IPS-18c (cell line): ENCODE data around the gene CHID1.

Experiments
- H3K4me3 ChIP-seq: 2 replicates; pipeline ENCODE4 v1.7.0; 2013; ENCODE audit warnings: low read depth, mild to moderate bottlenecking, low read length, moderate library complexity; ENCODE audit not compliant: insufficient read depth
- H3K9me3 ChIP-seq: one replicate; pipeline ENCODE4 v1.6.1; 2013; ENCODE audit warnings: mild to moderate bottlenecking, low read length, moderate library complexity; ENCODE audit not compliant: control insufficient read depth, insufficient read depth

The CHID1 gene

GRCh38 chr11:917426-917825 lies 6.8 kb upstream of the CHID1 start:
- no peak overlapping the region for H3K4me3 ChIP-seq
- H3K9me3 ChIP-seq: peaks cover 2% of the 10 kb centered on the region

- Histone ChIP-seq H3K9me3 (peaks cover 2% of the 10 kb centered on the region), H3K4me3 (no peak overlapping the region)
Measured at GRCh38 chr11:914747-915501, 4.3 kb upstream of the CHID1 start.

GRCh38 chr11:914204-914603 lies 3.6 kb upstream of the CHID1 start:
- no peak overlapping the region for H3K4me3 ChIP-seq
- peaks cover 2% of the 10 kb centered on the region for H3K9me3 ChIP-seq

- no peak overlapping the region for H3K4me3 ChIP-seq
Measured at GRCh38 chr11:913043-913442, 2.4 kb upstream of the CHID1 start.

GRCh38 chr11:912266-912665 lies 1.7 kb upstream of the CHID1 start:
- Histone ChIP-seq H3K4me3 (no peak overlapping the region), H3K9me3 (peaks cover 2% of the 10 kb centered on the region)

More at GRCh38 chr11:913043-913442, 2.4 kb upstream of the CHID1 start:
- peaks cover 2% of the 10 kb centered on the region for H3K9me3 ChIP-seq

GRCh38 chr11:911890-912219 lies 1.2 kb upstream of the CHID1 start:
- Histone ChIP-seq H3K9me3 (peaks cover 2% of the 10 kb centered on the region), H3K4me3 (peak overlapping the region; percentile 79; the same call in 1 of the 2 replicates)

- H3K4me3 ChIP-seq: peak overlapping the region; percentile 79
- peaks cover 2% of the 10 kb centered on the region for H3K9me3 ChIP-seq
Measured at GRCh38 chr11:911031-911889, 650 bp upstream of the CHID1 start.

GRCh38 chr11:910044-910588 lies 494 bp downstream of the CHID1 start:
- H3K9me3 ChIP-seq: peaks cover 2% of the 10 kb centered on the region
- H3K4me3 ChIP-seq: peak overlapping the region; percentile 88

- peaks cover 2% of the 10 kb centered on the region for H3K9me3 ChIP-seq
- peak overlapping the region; percentile 88; the same call in 1 of the 2 replicates for H3K4me3 ChIP-seq
Measured at GRCh38 chr11:909406-909805, 1.2 kb downstream of the CHID1 start.

- no peak overlapping the region for H3K4me3 ChIP-seq
- no peaks in the 10 kb centered on the region for H3K9me3 ChIP-seq
Measured at GRCh38 chr11:908273-908672, 2.3 kb downstream of the CHID1 start.

- no peak overlapping the region for H3K4me3 ChIP-seq
- H3K9me3 ChIP-seq: no peaks in the 10 kb centered on the region
Measured at GRCh38 chr11:907668-908067, 2.9 kb downstream of the CHID1 start.

- Histone ChIP-seq H3K9me3 (no peaks in the 10 kb centered on the region), H3K4me3 (no peak overlapping the region)
Measured at GRCh38 chr11:905952-906351, 4.7 kb downstream of the CHID1 start.

GRCh38 chr11:904380-904779 lies 6.2 kb downstream of the CHID1 start:
- H3K4me3 ChIP-seq: no peak overlapping the region
- H3K9me3 ChIP-seq: no peaks in the 10 kb centered on the region

GRCh38 chr11:901452-902061 lies 9.1 kb downstream of the CHID1 start:
- H3K4me3 ChIP-seq: no peak overlapping the region
- H3K9me3 ChIP-seq: no peaks in the 10 kb centered on the region

GRCh38 chr11:900545-900944 lies 10.1 kb downstream of the CHID1 start:
- no peaks in the 10 kb centered on the region for H3K9me3 ChIP-seq
- H3K4me3 ChIP-seq: no peak overlapping the region

- H3K4me3 ChIP-seq: no peak overlapping the region
- no peaks in the 10 kb centered on the region for H3K9me3 ChIP-seq
Measured at GRCh38 chr11:899724-900123, 10.9 kb downstream of the CHID1 start.

- no peak overlapping the region for H3K4me3 ChIP-seq
- H3K9me3 ChIP-seq: no peaks in the 10 kb centered on the region
Measured at GRCh38 chr11:898540-899190, 11.9 kb downstream of the CHID1 start.
